ENCODE results near the gene MTREX. TPM values are rescaled to one million over a fixed set of nuclear protein-coding genes. Genes with fewer than 3 reads are reported as not detected.

Gene MTREX
- total RNA-seq, 4 donors from 2014 or later, result 50.7 to 68.3 (median 64.1) TPM

GRCh38 chr5:55370291-55370925 lies 62.6 kb downstream of the MTREX start:
- H3K4me3 ChIP-seq (ENCODE audit: low read depth, poor library complexity, severe bottlenecking), result no peak overlapping the region
- no peak for TF ChIP-seq POLR2A (IDR thresholded peaks at IDR 0.05)
- TF ChIP-seq CTCF (IDR thresholded peaks at IDR 0.05), result no peak
- no peak for DNase-seq (ENCODE audit: low spot score in 2 of 2)
- intact Hi-C loops (cut with DNase I; ENCODE audit: low total_unique reads), result no loop called here
- 91 to 100% methylated on average over 1 of the region's 1 CpG for WGBS, 2 donors

- no peak for DNase-seq (ENCODE audit: low spot score in 2 of 2)
- no peak overlapping the region for H3K4me3 ChIP-seq (ENCODE audit: low read depth, poor library complexity, severe bottlenecking)
- intact Hi-C loops (cut with DNase I; ENCODE audit: low total_unique reads), result no loop called here
- TF ChIP-seq POLR2A (IDR thresholded peaks at IDR 0.05), result no peak
- TF ChIP-seq CTCF (IDR thresholded peaks at IDR 0.05), result no peak
- WGBS, 2 donors, result 96 to 98% methylated on average over 1 of the region's 1 CpG
Measured at GRCh38 chr5:55371145-55371544, 63.4 kb downstream of the MTREX start.

GRCh38 chr5:55372130-55372925 lies 64.5 kb downstream of the MTREX start:
- no peak overlapping the region for H3K4me3 ChIP-seq (ENCODE audit: low read depth, poor library complexity, severe bottlenecking)
- intact Hi-C loops (cut with DNase I; ENCODE audit: low total_unique reads), result no loop called here
- WGBS, 2 donors, result 96 to 97% methylated on average over 7 of the region's 7 CpGs
- TF ChIP-seq POLR2A (IDR thresholded peaks at IDR 0.05) (no peak), CTCF (IDR thresholded peaks at IDR 0.05) (no peak)
- no peak for DNase-seq (ENCODE audit: low spot score in 2 of 2)

- no peak overlapping the region for H3K4me3 ChIP-seq (ENCODE audit: low read depth, poor library complexity, severe bottlenecking)
- 57 to 68% methylated on average over 1 of the region's 1 CpG for WGBS, 2 donors
- intact Hi-C loops (cut with DNase I; ENCODE audit: low total_unique reads), result no loop called here
- TF ChIP-seq CTCF (IDR thresholded peaks at IDR 0.05), result no peak
- TF ChIP-seq POLR2A (IDR thresholded peaks at IDR 0.05), result no peak
- no peak for DNase-seq (ENCODE audit: low spot score in 2 of 2)
Measured at GRCh38 chr5:55377810-55378209, 70.0 kb downstream of the MTREX start.

- no peak for TF ChIP-seq CTCF (IDR thresholded peaks at IDR 0.05)
- TF ChIP-seq POLR2A (IDR thresholded peaks at IDR 0.05), result no peak
- no peak for DNase-seq (ENCODE audit: low spot score in 2 of 2)
- H3K4me3 ChIP-seq (ENCODE audit: low read depth, poor library complexity, severe bottlenecking), result no peak overlapping the region
- intact Hi-C loops (cut with DNase I; ENCODE audit: low total_unique reads), result no loop called here
Measured at GRCh38 chr5:55383254-55383653, 75.5 kb downstream of the MTREX start.
